ENCODE data around the gene FNDC3B.

FNDC3B gene

GRCh38 chr3:172014145-172014544, 25.2 kb upstream of the FNDC3B start:
- H3K79me2 ChIP-seq (ENCODE audit: low read length): no peaks in the 10 kb centered on the region
- H3K27me3 ChIP-seq (ENCODE audit: low read depth, low read length): no peaks in the 10 kb centered on the region
- H3K36me3 ChIP-seq (replicated peaks; ENCODE audit: low read depth, low read length): no peaks in the 10 kb centered on the region
- no peaks in the 10 kb centered on the region for H3K4me1 ChIP-seq (ENCODE audit: low read length)
- no peak overlapping the region for H3K4me3 ChIP-seq (ENCODE audit: low read length)
- H2AFZ ChIP-seq (ENCODE audit: low read depth, low read length): no peak overlapping the region
- no peak for TF ChIP-seq EZH2phosphoT487 (IDR thresholded peaks at IDR 0.05; ENCODE audit: low read depth)
- TF ChIP-seq CTCF (IDR thresholded peaks at IDR 0.05; ENCODE audit: low read depth, low read length): no peak
- no peak overlapping the region for H3K4me2 ChIP-seq (ENCODE audit: low read length)
- H3K9ac ChIP-seq (ENCODE audit: low read length): no peak overlapping the region
- no peaks in the 10 kb centered on the region for H3K9me3 ChIP-seq (ENCODE audit: insufficient read depth, low read length)
- H4K20me1 ChIP-seq (ENCODE audit: insufficient read depth, low read length): no peaks in the 10 kb centered on the region
- H3K27ac ChIP-seq (ENCODE audit: low read length): no peak overlapping the region

GRCh38 chr3:172018364-172018763, 21.0 kb upstream of the FNDC3B start:
- no peaks in the 10 kb centered on the region for H3K36me3 ChIP-seq (replicated peaks; ENCODE audit: low read depth, low read length)
- no peaks in the 10 kb centered on the region for H3K27me3 ChIP-seq (ENCODE audit: low read depth, low read length)
- no peak overlapping the region for H3K9ac ChIP-seq (ENCODE audit: low read length)
- no peak overlapping the region for H2AFZ ChIP-seq (ENCODE audit: low read depth, low read length)
- no peak overlapping the region for H3K27ac ChIP-seq (ENCODE audit: low read length)
- TF ChIP-seq EZH2phosphoT487 (IDR thresholded peaks at IDR 0.05; ENCODE audit: low read depth) (no peak), CTCF (IDR thresholded peaks at IDR 0.05; ENCODE audit: low read depth, low read length) (no peak)
- H4K20me1 ChIP-seq (ENCODE audit: insufficient read depth, low read length): no peaks in the 10 kb centered on the region
- H3K9me3 ChIP-seq (ENCODE audit: insufficient read depth, low read length): no peaks in the 10 kb centered on the region
- no peak overlapping the region for H3K4me2 ChIP-seq (ENCODE audit: low read length)
- H3K4me1 ChIP-seq (ENCODE audit: low read length): no peaks in the 10 kb centered on the region
- H3K4me3 ChIP-seq (ENCODE audit: low read length): no peak overlapping the region
- H3K79me2 ChIP-seq (ENCODE audit: low read length): no peaks in the 10 kb centered on the region

- Histone ChIP-seq H3K4me1 (ENCODE audit: low read length) (no peaks in the 10 kb centered on the region), H3K9me3 (ENCODE audit: insufficient read depth, low read length) (no peaks in the 10 kb centered on the region), H3K4me2 (ENCODE audit: low read length) (no peak overlapping the region), H3K79me2 (ENCODE audit: low read length) (no peaks in the 10 kb centered on the region), H3K36me3 (replicated peaks; ENCODE audit: low read depth, low read length) (no peaks in the 10 kb centered on the region), H2AFZ (ENCODE audit: low read depth, low read length) (no peak overlapping the region), H3K4me3 (ENCODE audit: low read length) (no peak overlapping the region), H3K27ac (ENCODE audit: low read length) (no peak overlapping the region), H3K9ac (ENCODE audit: low read length) (no peak overlapping the region), H3K27me3 (ENCODE audit: low read depth, low read length) (no peaks in the 10 kb centered on the region), H4K20me1 (ENCODE audit: insufficient read depth, low read length) (no peaks in the 10 kb centered on the region)
- TF ChIP-seq CTCF (IDR thresholded peaks at IDR 0.05; ENCODE audit: low read depth, low read length): no peak
- TF ChIP-seq EZH2phosphoT487 (IDR thresholded peaks at IDR 0.05; ENCODE audit: low read depth): no peak
Measured at GRCh38 chr3:172020763-172021162, 18.6 kb upstream of the FNDC3B start.

- Histone ChIP-seq H3K27me3 (ENCODE audit: low read depth, low read length) (no peaks in the 10 kb centered on the region), H3K4me3 (ENCODE audit: low read length) (no peak overlapping the region), H3K79me2 (ENCODE audit: low read length) (no peaks in the 10 kb centered on the region), H3K36me3 (replicated peaks; ENCODE audit: low read depth, low read length) (no peaks in the 10 kb centered on the region), H3K4me2 (ENCODE audit: low read length) (no peak overlapping the region), H2AFZ (ENCODE audit: low read depth, low read length) (no peak overlapping the region), H3K27ac (ENCODE audit: low read length) (no peak overlapping the region), H3K4me1 (ENCODE audit: low read length) (no peaks in the 10 kb centered on the region), H3K9me3 (ENCODE audit: insufficient read depth, low read length) (no peaks in the 10 kb centered on the region), H4K20me1 (ENCODE audit: insufficient read depth, low read length) (no peaks in the 10 kb centered on the region), H3K9ac (ENCODE audit: low read length) (no peak overlapping the region)
- TF ChIP-seq CTCF (IDR thresholded peaks at IDR 0.05; ENCODE audit: low read depth, low read length) (no peak), EZH2phosphoT487 (IDR thresholded peaks at IDR 0.05; ENCODE audit: low read depth) (no peak)
Measured at GRCh38 chr3:172021164-172021563, 18.2 kb upstream of the FNDC3B start.

Measured in OCI-LY3 (cell line).